SK-N-SH treated with all-trans-retinoic acid at 6 μM for 48 hours (cell line): ENCODE data around the gene SAMD8.

Experiments used
- ATAC-seq: fragments of 200-7000 bp; cut with Tn5 transposase; 3 replicates; pipeline ENCODE4 v1.9.1; 2020; ENCODE audit warnings: mild to moderate bottlenecking, moderate library complexity
- ARNTL ChIP-seq: fragments of 450-650 bp; formaldehyde crosslinking; IDR thresholded peaks from 2 replicates; pipeline ENCODE4 v1.5.0; 2020; ENCODE audit warnings: low read depth, mild to moderate bottlenecking, moderate library complexity, borderline replicate concordance
- BACH2 ChIP-seq: fragments of 250-450 bp; sonication (Bioruptor Pico); IDR thresholded peaks from 2 replicates; pipeline ENCODE4 v1.9.0; 2021; ENCODE audit warnings: mild to moderate bottlenecking, borderline replicate concordance
- CSDC2 ChIP-seq: fragments of 250-450 bp; sonication (Bioruptor Pico); IDR thresholded peaks from 2 replicates; pipeline ENCODE4 v1.5.0; 2020; ENCODE audit warnings: mild to moderate bottlenecking, moderate library complexity
- ESRRG ChIP-seq: fragments of 250-450 bp; sonication (Bioruptor Pico); IDR thresholded peaks from 2 replicates; pipeline ENCODE4 v1.6.1; 2021; ENCODE audit warnings: mild to moderate bottlenecking
- GLIS3 ChIP-seq: fragments of 250-450 bp; sonication (Bioruptor Pico); IDR thresholded peaks from 2 replicates; pipeline ENCODE4 v1.5.0; 2020; ENCODE audit warnings: mild to moderate bottlenecking, moderate library complexity
- ISL1 ChIP-seq: fragments of 250-450 bp; sonication (Bioruptor Pico); IDR thresholded peaks from 2 replicates; pipeline ENCODE4 v2.1.2; 2022; ENCODE audit warnings: mild to moderate bottlenecking, moderate library complexity
- OSR1 ChIP-seq: fragments of 250-450 bp; sonication (Bioruptor Pico); IDR thresholded peaks from 2 replicates; pipeline ENCODE4 v1.8.0; 2022; ENCODE audit warnings: moderate library complexity, mild to moderate bottlenecking, inconsistent platforms
- PPARA ChIP-seq: fragments of 250-450 bp; sonication (Bioruptor Pico); IDR thresholded peaks from 2 replicates; pipeline ENCODE4 v1.5.0; 2020; ENCODE audit warnings: mild to moderate bottlenecking, borderline replicate concordance
- RARB ChIP-seq: fragments of 250-450 bp; sonication (Bioruptor Pico); IDR thresholded peaks from 2 replicates; pipeline ENCODE4 v1.8.0; 2021; ENCODE audit warnings: mild to moderate bottlenecking, moderate library complexity
- SNAI2 ChIP-seq: fragments of 250-450 bp; sonication (Bioruptor Pico); IDR thresholded peaks from 2 replicates; pipeline ENCODE4 v1.5.0; 2020; ENCODE audit warnings: mild to moderate bottlenecking, moderate library complexity
- TCF4 ChIP-seq: fragments of 250-450 bp; sonication (Bioruptor Pico); IDR thresholded peaks from 2 replicates; pipeline ENCODE4 v1.8.0; 2021; ENCODE audit warnings: mild to moderate bottlenecking, moderate library complexity, borderline replicate concordance
- TOX ChIP-seq: fragments of 250-450 bp; sonication (Bioruptor Pico); IDR thresholded peaks from 2 replicates; pipeline ENCODE4 v1.8.0; 2021; ENCODE audit warnings: mild to moderate bottlenecking, moderate library complexity, borderline replicate concordance
- ZFP3 ChIP-seq: fragments of 250-450 bp; sonication (Bioruptor Pico); IDR thresholded peaks from 2 replicates; pipeline ENCODE4 v1.5.0; 2020; ENCODE audit warnings: mild to moderate bottlenecking, moderate library complexity
- ZFP30 ChIP-seq: fragments of 450-650 bp; formaldehyde crosslinking; IDR thresholded peaks from 2 replicates; pipeline ENCODE4 v1.5.0; 2022; ENCODE audit warnings: mild to moderate bottlenecking, moderate library complexity
- ZNF565 ChIP-seq: fragments of 450-650 bp; formaldehyde crosslinking; conservative IDR thresholded peaks from 2 replicates; pipeline ENCODE4 v1.5.0; 2020; ENCODE audit warnings: low read depth, mild to moderate bottlenecking, moderate library complexity
- ZNF70 ChIP-seq: fragments of 450-650 bp; formaldehyde crosslinking; IDR thresholded peaks from 2 replicates; pipeline ENCODE4 v1.5.0; 2020; ENCODE audit warnings: mild to moderate bottlenecking, moderate library complexity
- TF ChIP-seq, protein P1 (sequence below): fragments of 250-450 bp; sonication (Bioruptor Pico); IDR thresholded peaks from 2 replicates; pipeline ENCODE4 v1.5.1; 2021; ENCODE audit warnings: mild to moderate bottlenecking, moderate library complexity
- TF ChIP-seq, protein P2 (sequence below): fragments of 250-450 bp; sonication (Bioruptor Pico); IDR thresholded peaks from 2 replicates; pipeline ENCODE4 v1.5.0; 2020; ENCODE audit warnings: mild to moderate bottlenecking, moderate library complexity
- TF ChIP-seq, protein P3 (sequence below): fragments of 250-450 bp; sonication (Bioruptor Pico); IDR thresholded peaks from 2 replicates; pipeline ENCODE4 v1.8.0; 2020; ENCODE audit warnings: mild to moderate bottlenecking, moderate library complexity, borderline replicate concordance
- TF ChIP-seq, protein P4 (sequence below): fragments of 250-450 bp; sonication (Bioruptor Pico); IDR thresholded peaks from 2 replicates; pipeline ENCODE4 v1.5.1; 2020; ENCODE audit warnings: low read depth, mild to moderate bottlenecking, moderate library complexity

SAMD8 gene

DNA sequence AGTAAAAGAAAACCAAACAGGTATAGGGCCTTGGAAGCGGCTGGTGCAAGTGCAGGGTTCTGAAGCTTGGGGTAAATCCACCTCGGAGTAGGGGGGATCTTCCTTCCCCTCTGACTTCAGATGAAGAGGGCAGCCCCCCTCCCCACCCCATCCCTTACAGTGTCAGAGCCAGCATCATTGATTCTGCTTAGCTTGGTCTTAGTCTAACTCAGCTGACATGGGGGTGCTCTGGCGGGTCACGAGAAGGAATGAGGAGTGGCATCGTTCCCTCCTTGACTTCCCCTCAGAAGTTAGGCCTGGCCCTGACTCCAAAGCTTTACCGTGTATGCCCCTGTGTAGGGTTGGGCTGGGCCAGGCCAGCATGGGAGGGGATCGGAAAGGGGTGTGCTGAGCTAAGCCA, 44.2 kb upstream of the SAMD8 start:
- no peak for ATAC-seq
- TF ChIP-seq ZNF565 (CRISPR knock-in tag) (no peak), ISL1 (CRISPR knock-in tag) (no peak), ARNTL (CRISPR knock-in tag) (no peak), OSR1 (no peak), ZFP30 (CRISPR knock-in tag) (no peak), PPARA (CRISPR knock-in tag) (no peak)
- TF ChIP-seq, protein P1, sequence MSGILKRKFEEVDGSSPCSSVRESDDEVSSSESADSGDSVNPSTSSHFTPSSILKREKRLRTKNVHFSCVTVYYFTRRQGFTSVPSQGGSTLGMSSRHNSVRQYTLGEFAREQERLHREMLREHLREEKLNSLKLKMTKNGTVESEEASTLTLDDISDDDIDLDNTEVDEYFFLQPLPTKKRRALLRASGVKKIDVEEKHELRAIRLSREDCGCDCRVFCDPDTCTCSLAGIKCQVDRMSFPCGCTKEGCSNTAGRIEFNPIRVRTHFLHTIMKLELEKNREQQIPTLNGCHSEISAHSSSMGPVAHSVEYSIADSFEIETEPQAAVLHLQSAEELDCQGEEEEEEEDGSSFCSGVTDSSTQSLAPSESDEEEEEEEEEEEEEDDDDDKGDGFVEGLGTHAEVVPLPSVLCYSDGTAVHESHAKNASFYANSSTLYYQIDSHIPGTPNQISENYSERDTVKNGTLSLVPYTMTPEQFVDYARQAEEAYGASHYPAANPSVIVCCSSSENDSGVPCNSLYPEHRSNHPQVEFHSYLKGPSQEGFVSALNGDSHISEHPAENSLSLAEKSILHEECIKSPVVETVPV: no peak
- TF ChIP-seq, all 23 proteins: peak for 0

DNA sequence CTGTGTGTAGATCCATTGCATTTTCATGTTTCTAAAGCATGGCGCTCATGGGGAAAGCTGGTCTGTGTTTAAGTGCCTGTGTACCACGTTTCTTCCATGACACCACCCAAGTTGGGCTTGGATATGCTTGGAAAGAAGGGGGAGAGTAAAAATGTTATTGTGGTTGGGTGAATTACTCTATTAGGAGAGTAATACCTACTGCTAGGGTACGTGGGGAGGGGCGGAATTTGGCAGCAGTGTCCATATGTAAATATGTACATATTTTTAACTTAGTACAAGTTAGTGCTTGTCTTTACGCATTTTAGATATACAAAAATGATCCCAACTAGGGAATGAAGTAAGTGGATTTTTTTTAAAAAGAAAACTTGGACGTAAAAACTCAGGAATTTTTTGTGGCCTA, 42.9 kb upstream of the SAMD8 start:
- no peak for ATAC-seq
- TF ChIP-seq, protein P2, sequence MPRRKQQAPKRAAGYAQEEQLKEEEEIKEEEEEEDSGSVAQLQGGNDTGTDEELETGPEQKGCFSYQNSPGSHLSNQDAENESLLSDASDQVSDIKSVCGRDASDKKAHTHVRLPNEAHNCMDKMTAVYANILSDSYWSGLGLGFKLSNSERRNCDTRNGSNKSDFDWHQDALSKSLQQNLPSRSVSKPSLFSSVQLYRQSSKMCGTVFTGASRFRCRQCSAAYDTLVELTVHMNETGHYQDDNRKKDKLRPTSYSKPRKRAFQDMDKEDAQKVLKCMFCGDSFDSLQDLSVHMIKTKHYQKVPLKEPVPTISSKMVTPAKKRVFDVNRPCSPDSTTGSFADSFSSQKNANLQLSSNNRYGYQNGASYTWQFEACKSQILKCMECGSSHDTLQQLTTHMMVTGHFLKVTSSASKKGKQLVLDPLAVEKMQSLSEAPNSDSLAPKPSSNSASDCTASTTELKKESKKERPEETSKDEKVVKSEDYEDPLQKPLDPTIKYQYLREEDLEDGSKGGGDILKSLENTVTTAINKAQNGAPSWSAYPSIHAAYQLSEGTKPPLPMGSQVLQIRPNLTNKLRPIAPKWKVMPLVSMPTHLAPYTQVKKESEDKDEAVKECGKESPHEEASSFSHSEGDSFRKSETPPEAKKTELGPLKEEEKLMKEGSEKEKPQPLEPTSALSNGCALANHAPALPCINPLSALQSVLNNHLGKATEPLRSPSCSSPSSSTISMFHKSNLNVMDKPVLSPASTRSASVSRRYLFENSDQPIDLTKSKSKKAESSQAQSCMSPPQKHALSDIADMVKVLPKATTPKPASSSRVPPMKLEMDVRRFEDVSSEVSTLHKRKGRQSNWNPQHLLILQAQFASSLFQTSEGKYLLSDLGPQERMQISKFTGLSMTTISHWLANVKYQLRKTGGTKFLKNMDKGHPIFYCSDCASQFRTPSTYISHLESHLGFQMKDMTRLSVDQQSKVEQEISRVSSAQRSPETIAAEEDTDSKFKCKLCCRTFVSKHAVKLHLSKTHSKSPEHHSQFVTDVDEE (CRISPR knock-in tag): no peak
- TF ChIP-seq, protein P3, sequence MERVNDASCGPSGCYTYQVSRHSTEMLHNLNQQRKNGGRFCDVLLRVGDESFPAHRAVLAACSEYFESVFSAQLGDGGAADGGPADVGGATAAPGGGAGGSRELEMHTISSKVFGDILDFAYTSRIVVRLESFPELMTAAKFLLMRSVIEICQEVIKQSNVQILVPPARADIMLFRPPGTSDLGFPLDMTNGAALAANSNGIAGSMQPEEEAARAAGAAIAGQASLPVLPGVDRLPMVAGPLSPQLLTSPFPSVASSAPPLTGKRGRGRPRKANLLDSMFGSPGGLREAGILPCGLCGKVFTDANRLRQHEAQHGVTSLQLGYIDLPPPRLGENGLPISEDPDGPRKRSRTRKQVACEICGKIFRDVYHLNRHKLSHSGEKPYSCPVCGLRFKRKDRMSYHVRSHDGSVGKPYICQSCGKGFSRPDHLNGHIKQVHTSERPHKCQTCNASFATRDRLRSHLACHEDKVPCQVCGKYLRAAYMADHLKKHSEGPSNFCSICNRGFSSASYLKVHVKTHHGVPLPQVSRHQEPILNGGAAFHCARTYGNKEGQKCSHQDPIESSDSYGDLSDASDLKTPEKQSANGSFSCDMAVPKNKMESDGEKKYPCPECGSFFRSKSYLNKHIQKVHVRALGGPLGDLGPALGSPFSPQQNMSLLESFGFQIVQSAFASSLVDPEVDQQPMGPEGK (CRISPR knock-in tag): no peak
- no peak for TF ChIP-seq OSR1
- no peak for TF ChIP-seq RARB (CRISPR knock-in tag)
- TF ChIP-seq BACH2: no peak
- TF ChIP-seq ZFP30 (CRISPR knock-in tag): no peak
- TF ChIP-seq SNAI2 (CRISPR knock-in tag): no peak

DNA sequence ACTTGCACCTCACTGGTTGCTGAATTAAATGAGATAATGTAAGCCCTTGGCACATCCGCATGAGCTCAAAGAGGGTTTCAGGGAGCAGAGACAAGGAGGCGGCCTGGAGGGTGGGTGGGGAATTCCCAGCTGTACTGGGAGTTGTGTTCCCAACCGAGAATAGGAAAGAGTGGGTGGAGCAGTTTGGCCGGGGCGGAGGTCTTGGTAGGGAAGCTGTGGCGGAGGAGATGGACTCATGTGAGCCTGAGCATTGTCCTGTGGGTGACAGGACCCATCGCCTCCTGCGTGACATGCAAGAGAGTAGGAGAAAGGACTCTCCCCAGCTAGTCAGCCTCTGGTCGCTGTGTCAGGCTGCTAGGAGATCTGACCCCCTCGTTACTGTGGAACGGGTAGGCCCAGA, 41.0 kb upstream of the SAMD8 start:
- TF ChIP-seq ZFP3 (no peak), SNAI2 (CRISPR knock-in tag) (no peak), OSR1 (no peak), ARNTL (CRISPR knock-in tag) (no peak), GLIS3 (no peak), ZNF70 (CRISPR knock-in tag) (no peak), ZFP30 (CRISPR knock-in tag) (no peak), ZNF565 (CRISPR knock-in tag) (no peak), CSDC2 (no peak), ISL1 (CRISPR knock-in tag) (no peak), TCF4 (no peak), RARB (CRISPR knock-in tag) (no peak), ESRRG (no peak)
- TF ChIP-seq, protein P1: no peak
- TF ChIP-seq, all 23 proteins: peak for 0
- ATAC-seq: no peak

DNA sequence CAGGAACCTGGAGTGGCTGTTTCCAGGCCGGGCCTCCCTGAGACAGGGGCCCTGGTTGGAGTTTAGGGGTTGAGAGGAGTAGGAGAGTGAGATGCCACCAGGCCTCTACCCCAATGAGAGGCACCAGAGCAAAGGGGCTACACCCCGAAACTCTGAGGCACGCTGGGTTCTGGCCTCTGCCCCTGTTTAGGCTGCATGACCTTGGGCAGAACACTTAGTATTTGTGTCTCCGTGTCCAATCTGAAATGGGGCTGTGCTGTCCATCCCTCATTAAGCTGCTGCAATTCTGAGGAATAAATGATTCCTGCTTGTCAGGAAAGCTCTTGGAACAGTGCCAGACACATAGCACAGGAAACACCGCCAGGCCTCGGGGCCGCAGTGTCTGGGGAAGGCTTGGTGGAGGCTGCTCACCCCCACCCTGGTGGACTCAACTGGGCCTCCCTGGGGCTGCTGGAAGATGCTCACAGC, 40.5 kb upstream of the SAMD8 start:
- TF ChIP-seq, protein P4, sequence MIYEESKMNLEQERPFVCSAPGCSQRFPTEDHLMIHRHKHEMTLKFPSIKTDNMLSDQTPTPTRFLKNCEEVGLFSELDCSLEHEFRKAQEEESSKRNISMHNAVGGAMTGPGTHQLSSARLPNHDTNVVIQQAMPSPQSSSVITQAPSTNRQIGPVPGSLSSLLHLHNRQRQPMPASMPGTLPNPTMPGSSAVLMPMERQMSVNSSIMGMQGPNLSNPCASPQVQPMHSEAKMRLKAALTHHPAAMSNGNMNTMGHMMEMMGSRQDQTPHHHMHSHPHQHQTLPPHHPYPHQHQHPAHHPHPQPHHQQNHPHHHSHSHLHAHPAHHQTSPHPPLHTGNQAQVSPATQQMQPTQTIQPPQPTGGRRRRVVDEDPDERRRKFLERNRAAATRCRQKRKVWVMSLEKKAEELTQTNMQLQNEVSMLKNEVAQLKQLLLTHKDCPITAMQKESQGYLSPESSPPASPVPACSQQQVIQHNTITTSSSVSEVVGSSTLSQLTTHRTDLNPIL (CRISPR knock-in tag): no peak
- TF ChIP-seq TOX: no peak
- TF ChIP-seq OSR1: no peak
- TF ChIP-seq PPARA (CRISPR knock-in tag): no peak
- TF ChIP-seq GLIS3: no peak
- TF ChIP-seq, protein P1: no peak
- no peak for TF ChIP-seq ESRRG
- peak; percentile 44 for ATAC-seq
